ENCODE data around the gene CC2D2B. TPM values are rescaled to one million over a fixed set of nuclear protein-coding genes. Genes with fewer than 3 reads are reported as not detected.

The CC2D2B gene
- total and polyA plus RNA-seq, 2 of the 13 experiments (the other 11 are each of a cell fraction or from before 2014, with no cell fraction given) = 0.20 TPM; not detected in 1

GRCh38 chr10:96043033-96043892 lies 135.5 kb downstream of the CC2D2B start, which contains the start of gene CCNJ (continued):
- TF ChIP-seq CREM (IDR thresholded peaks at IDR 0.05) = no peak
- TF ChIP-seq CREM (CRISPR knock-in tag; IDR thresholded peaks at IDR 0.05) = no peak
- TF ChIP-seq ZFP41 (CRISPR knock-in tag; IDR thresholded peaks at IDR 0.05; ENCODE audit: borderline replicate concordance) = no peak
- TF ChIP-seq, protein P1, sequence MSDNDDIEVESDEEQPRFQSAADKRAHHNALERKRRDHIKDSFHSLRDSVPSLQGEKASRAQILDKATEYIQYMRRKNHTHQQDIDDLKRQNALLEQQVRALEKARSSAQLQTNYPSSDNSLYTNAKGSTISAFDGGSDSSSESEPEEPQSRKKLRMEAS (IDR thresholded peaks at IDR 0.05) = peak; percentile 98
- TF ChIP-seq ZBTB26 (CRISPR knock-in tag; IDR thresholded peaks at IDR 0.05; ENCODE audit: borderline replicate concordance) = 0 out of 2 replicates have a peak, but pooled peaks have one; percentile 25
- no peak for TF ChIP-seq DNMT3B (CRISPR knock-in tag; conservative IDR thresholded peaks at IDR 0.05)
- peak; percentile 71; the same call in 1 of the 2 replicates for TF ChIP-seq TARDBP (CRISPR knock-in tag; IDR thresholded peaks at IDR 0.05)
- no peak; the same call in 1 of the 2 replicates for TF ChIP-seq CSRNP2 (CRISPR knock-in tag; conservative IDR thresholded peaks at IDR 0.05; ENCODE audit: low read depth)
- no peak for TF ChIP-seq ZNF660 (CRISPR knock-in tag; IDR thresholded peaks at IDR 0.05; ENCODE audit: borderline replicate concordance, low read depth)
- TF ChIP-seq ZNF724P (CRISPR knock-in tag; IDR thresholded peaks at IDR 0.05; ENCODE audit: borderline replicate concordance) = no peak; the same call in 1 of the 2 replicates
- no peak for TF ChIP-seq ZNF136 (CRISPR knock-in tag; IDR thresholded peaks at IDR 0.05; ENCODE audit: low read depth)
- TF ChIP-seq SSRP1 (CRISPR knock-in tag; IDR thresholded peaks at IDR 0.05) = no peak
- peak; percentile 57; the same call in 1 of the 2 replicates for TF ChIP-seq SOX5 (CRISPR knock-in tag; IDR thresholded peaks at IDR 0.05; ENCODE audit: borderline replicate concordance)
- peak; percentile 43; the same call in 1 of the 2 replicates for TF ChIP-seq KAT7 (CRISPR knock-in tag; IDR thresholded peaks at IDR 0.05; ENCODE audit: borderline replicate concordance)
- no peak for TF ChIP-seq DNMT1 (CRISPR knock-in tag; IDR thresholded peaks at IDR 0.05)
- peak; percentile 84 for TF ChIP-seq DRAP1 (CRISPR knock-in tag; IDR thresholded peaks at IDR 0.05)
- TF ChIP-seq KDM6A (CRISPR knock-in tag; IDR thresholded peaks at IDR 0.05; ENCODE audit: low read depth) = no peak
- TF ChIP-seq ZNF337 (CRISPR knock-in tag; IDR thresholded peaks at IDR 0.05; ENCODE audit: borderline replicate concordance, low read depth) = no peak
- peak; percentile 80 for TF ChIP-seq ARID4A (CRISPR knock-in tag; IDR thresholded peaks at IDR 0.05; ENCODE audit: borderline replicate concordance)
- no peak; the same call in 1 of the 2 replicates for TF ChIP-seq RFX5 (IDR thresholded peaks at IDR 0.05; ENCODE audit: low read depth, low read length)
- TF ChIP-seq TBX2 (CRISPR knock-in tag; IDR thresholded peaks at IDR 0.05; ENCODE audit: borderline replicate concordance) = peak; percentile 74; the same call in 1 of the 2 replicates
- no peak for TF ChIP-seq NBN (conservative IDR thresholded peaks at IDR 0.05)
- no peak for TF ChIP-seq SIN3B (IDR thresholded peaks at IDR 0.05; ENCODE audit: low read length)
